HEK293 (cell line): ENCODE results near the gene CAVIN3.
A peak's percentile ranks its signal among the peaks of the same experiment; 100 is the strongest.

Experiments used
- CTCF ChIA-PET: fragments of 350-600 bp; formaldehyde crosslinking; extraction: SDS; loops from one replicate; lab custom pipeline; 2021; ENCODE audit warnings: antibody characterized with exemption; lab: Yijun Ruan, JAX
- POLR2A ChIA-PET: fragments of 300-600 bp; formaldehyde crosslinking; extraction: SDS; loops from one replicate; lab custom pipeline; 2020; ENCODE audit warnings: antibody characterized with exemption, inconsistent platforms; lab: Yijun Ruan, JAX
- H3K27ac ChIP-seq: fragments of 200-500 bp; sonication (Bioruptor generic); 2 replicates; pipeline ENCODE4 v1.5.1; 2014; ENCODE audit warnings: low read depth, low read length, control low read depth, inconsistent platforms; ENCODE audit errors: extremely low read depth
- H3K36me3 ChIP-seq, 2 experiments: fragments of 200-500 bp in 1 of 2; sonication (Bioruptor generic) in 1 of 2; 1 replicate in 1 of 2; 2 replicates in 1 of 2; pipeline ENCODE4 v1.5.1; 2014 to 2017; ENCODE audit warnings: inconsistent platforms in 2 of 2, low read length in 2 of 2; ENCODE audit not compliant: control insufficient read depth in 2 of 2, insufficient read depth in 1 of 2
- H3K4me1 ChIP-seq: fragments of 200-500 bp; sonication (Bioruptor generic); 2 replicates; pipeline ENCODE4 v1.5.1; 2014; ENCODE audit warnings: mild to moderate bottlenecking, low read length, inconsistent platforms; ENCODE audit not compliant: control insufficient read depth, insufficient read depth
- H3K4me3 ChIP-seq: 2 replicates; pipeline ENCODE4 v1.5.1; 2011; ENCODE audit warnings: low read depth, mild to moderate bottlenecking, control low read depth, low read length, moderate library complexity
- H3K9me3 ChIP-seq: fragments of 200-500 bp; sonication (Bioruptor generic); 2 replicates; pipeline ENCODE4 v1.5.1; 2014; ENCODE audit warnings: low read depth, low read length, inconsistent platforms; ENCODE audit not compliant: control insufficient read depth, insufficient read depth
- KLF1 ChIP-seq: fragments of 450-650 bp; formaldehyde crosslinking; IDR thresholded peaks from 2 replicates; pipeline ENCODE4 v1.5.1; 2016; ENCODE audit warnings: missing biosample characterization, missing genetic modification characterization
- SCRT1 ChIP-seq: fragments of 450-650 bp; formaldehyde crosslinking; IDR thresholded peaks from 2 replicates; pipeline ENCODE4 v1.5.1; 2016; ENCODE audit warnings: missing biosample characterization, missing genetic modification characterization, borderline replicate concordance
- ZNF174 ChIP-seq: fragments of 450-650 bp; formaldehyde crosslinking; IDR thresholded peaks from 2 replicates; pipeline ENCODE4 v1.5.0; 2017; ENCODE audit warnings: missing biosample characterization, mild to moderate bottlenecking, missing genetic modification characterization
- ZNF19 ChIP-seq: fragments of 450-650 bp; formaldehyde crosslinking; IDR thresholded peaks from 2 replicates; pipeline ENCODE4; 2016; ENCODE audit warnings: missing biosample characterization, missing genetic modification characterization, low read depth
- ZNF274 ChIP-seq, 2 experiments: fragments of 200-500 bp in 1 of 2; fragments of 450-650 bp in 1 of 2; sonication (Bioruptor generic) in 1 of 2; formaldehyde crosslinking in 1 of 2; IDR thresholded peaks; 2 replicates each; pipeline versions ENCODE4 v1.5.1 to v1.6.1; 2014 to 2016; ENCODE audit warnings: borderline replicate concordance in 1 of 2, inconsistent platforms in 1 of 2, low read length in 1 of 2, missing biosample characterization in 1 of 2, missing genetic modification characterization in 1 of 2
- ZNF324 ChIP-seq: fragments of 450-650 bp; formaldehyde crosslinking; IDR thresholded peaks from 2 replicates; pipeline ENCODE4 v1.5.1; 2016; ENCODE audit warnings: missing biosample characterization, missing genetic modification characterization
- ZNF701 ChIP-seq: fragments of 450-650 bp; formaldehyde crosslinking; IDR thresholded peaks from 2 replicates; pipeline ENCODE4 v1.5.1; 2016; ENCODE audit warnings: missing biosample characterization, missing genetic modification characterization
- ZNF707 ChIP-seq: fragments of 450-650 bp; formaldehyde crosslinking; IDR thresholded peaks from 2 replicates; pipeline ENCODE4 v1.5.1; 2016; ENCODE audit warnings: missing biosample characterization, missing genetic modification characterization
- TF ChIP-seq, protein P1 (sequence below): fragments of 450-650 bp; formaldehyde crosslinking; IDR thresholded peaks from 2 replicates; pipeline ENCODE4 v1.5.1; 2016; ENCODE audit warnings: missing biosample characterization, missing genetic modification characterization
- TF ChIP-seq, protein P2 (sequence below): fragments of 450-650 bp; formaldehyde crosslinking; IDR thresholded peaks from 2 replicates; pipeline ENCODE4 v1.5.1; 2016; ENCODE audit warnings: missing biosample characterization, missing genetic modification characterization, borderline replicate concordance
- TF ChIP-seq, protein P3 (sequence below): fragments of 450-650 bp; formaldehyde crosslinking; IDR thresholded peaks from 2 replicates; pipeline ENCODE4 v1.5.1; 2017; ENCODE audit warnings: missing biosample characterization, missing genetic modification characterization
- TF ChIP-seq, protein P4 (sequence below): fragments of 450-650 bp; formaldehyde crosslinking; IDR thresholded peaks from 2 replicates; pipeline ENCODE4 v1.5.1; 2016; ENCODE audit warnings: missing biosample characterization, missing genetic modification characterization

The CAVIN3 gene

DNA sequence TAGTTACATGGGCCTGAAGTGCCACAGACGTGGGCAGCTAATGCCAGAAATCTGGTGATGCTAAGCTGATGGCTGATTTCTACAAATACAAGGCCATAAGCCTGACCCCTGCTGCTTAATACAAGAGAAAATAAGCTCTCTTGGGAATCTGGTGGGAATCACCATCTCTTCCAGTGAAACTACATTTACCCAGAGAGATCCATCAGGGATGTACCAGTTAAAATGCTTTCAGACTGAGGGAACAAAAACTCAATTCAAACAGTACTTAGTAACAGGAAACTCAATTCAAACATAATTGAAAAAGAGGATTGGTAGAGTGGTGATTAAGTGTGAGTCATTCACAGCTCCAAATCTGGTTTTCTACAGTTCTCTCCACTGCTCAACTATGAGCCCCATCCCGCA is 1.7 kb upstream of the CAVIN3 start:
- TF ChIP-seq, protein P1, sequence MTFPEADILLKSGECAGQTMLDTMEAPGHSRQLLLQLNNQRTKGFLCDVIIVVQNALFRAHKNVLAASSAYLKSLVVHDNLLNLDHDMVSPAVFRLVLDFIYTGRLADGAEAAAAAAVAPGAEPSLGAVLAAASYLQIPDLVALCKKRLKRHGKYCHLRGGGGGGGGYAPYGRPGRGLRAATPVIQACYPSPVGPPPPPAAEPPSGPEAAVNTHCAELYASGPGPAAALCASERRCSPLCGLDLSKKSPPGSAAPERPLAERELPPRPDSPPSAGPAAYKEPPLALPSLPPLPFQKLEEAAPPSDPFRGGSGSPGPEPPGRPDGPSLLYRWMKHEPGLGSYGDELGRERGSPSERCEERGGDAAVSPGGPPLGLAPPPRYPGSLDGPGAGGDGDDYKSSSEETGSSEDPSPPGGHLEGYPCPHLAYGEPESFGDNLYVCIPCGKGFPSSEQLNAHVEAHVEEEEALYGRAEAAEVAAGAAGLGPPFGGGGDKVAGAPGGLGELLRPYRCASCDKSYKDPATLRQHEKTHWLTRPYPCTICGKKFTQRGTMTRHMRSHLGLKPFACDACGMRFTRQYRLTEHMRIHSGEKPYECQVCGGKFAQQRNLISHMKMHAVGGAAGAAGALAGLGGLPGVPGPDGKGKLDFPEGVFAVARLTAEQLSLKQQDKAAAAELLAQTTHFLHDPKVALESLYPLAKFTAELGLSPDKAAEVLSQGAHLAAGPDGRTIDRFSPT (tag by site-specific recombination) = no peak
- TF ChIP-seq, protein P2, sequence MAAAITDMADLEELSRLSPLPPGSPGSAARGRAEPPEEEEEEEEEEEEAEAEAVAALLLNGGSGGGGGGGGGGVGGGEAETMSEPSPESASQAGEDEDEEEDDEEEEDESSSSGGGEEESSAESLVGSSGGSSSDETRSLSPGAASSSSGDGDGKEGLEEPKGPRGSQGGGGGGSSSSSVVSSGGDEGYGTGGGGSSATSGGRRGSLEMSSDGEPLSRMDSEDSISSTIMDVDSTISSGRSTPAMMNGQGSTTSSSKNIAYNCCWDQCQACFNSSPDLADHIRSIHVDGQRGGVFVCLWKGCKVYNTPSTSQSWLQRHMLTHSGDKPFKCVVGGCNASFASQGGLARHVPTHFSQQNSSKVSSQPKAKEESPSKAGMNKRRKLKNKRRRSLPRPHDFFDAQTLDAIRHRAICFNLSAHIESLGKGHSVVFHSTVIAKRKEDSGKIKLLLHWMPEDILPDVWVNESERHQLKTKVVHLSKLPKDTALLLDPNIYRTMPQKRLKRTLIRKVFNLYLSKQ (tag by site-specific recombination) = no peak
- TF ChIP-seq, protein P3, sequence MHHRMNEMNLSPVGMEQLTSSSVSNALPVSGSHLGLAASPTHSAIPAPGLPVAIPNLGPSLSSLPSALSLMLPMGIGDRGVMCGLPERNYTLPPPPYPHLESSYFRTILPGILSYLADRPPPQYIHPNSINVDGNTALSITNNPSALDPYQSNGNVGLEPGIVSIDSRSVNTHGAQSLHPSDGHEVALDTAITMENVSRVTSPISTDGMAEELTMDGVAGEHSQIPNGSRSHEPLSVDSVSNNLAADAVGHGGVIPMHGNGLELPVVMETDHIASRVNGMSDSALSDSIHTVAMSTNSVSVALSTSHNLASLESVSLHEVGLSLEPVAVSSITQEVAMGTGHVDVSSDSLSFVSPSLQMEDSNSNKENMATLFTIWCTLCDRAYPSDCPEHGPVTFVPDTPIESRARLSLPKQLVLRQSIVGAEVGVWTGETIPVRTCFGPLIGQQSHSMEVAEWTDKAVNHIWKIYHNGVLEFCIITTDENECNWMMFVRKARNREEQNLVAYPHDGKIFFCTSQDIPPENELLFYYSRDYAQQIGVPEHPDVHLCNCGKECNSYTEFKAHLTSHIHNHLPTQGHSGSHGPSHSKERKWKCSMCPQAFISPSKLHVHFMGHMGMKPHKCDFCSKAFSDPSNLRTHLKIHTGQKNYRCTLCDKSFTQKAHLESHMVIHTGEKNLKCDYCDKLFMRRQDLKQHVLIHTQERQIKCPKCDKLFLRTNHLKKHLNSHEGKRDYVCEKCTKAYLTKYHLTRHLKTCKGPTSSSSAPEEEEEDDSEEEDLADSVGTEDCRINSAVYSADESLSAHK (tag by site-specific recombination) = no peak
- TF ChIP-seq, protein P4, sequence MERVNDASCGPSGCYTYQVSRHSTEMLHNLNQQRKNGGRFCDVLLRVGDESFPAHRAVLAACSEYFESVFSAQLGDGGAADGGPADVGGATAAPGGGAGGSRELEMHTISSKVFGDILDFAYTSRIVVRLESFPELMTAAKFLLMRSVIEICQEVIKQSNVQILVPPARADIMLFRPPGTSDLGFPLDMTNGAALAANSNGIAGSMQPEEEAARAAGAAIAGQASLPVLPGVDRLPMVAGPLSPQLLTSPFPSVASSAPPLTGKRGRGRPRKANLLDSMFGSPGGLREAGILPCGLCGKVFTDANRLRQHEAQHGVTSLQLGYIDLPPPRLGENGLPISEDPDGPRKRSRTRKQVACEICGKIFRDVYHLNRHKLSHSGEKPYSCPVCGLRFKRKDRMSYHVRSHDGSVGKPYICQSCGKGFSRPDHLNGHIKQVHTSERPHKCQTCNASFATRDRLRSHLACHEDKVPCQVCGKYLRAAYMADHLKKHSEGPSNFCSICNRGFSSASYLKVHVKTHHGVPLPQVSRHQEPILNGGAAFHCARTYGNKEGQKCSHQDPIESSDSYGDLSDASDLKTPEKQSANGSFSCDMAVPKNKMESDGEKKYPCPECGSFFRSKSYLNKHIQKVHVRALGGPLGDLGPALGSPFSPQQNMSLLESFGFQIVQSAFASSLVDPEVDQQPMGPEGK (tag by site-specific recombination) = no peak
- TF ChIP-seq ZNF274 (IDR thresholded peaks at IDR 0.05; ENCODE audit: low read length) (no peak), ZNF274 (tag by site-specific recombination; IDR thresholded peaks at IDR 0.05; ENCODE audit: borderline replicate concordance) (no peak), ZNF324 (tag by site-specific recombination) (no peak)
- no peak overlapping the region for H3K4me3 ChIP-seq
- no peaks in the 10 kb centered on the region for H3K9me3 ChIP-seq
- H3K27ac ChIP-seq = no peak overlapping the region
- no peaks in the 10 kb centered on the region for H3K4me1 ChIP-seq
- POLR2A ChIA-PET = interaction anchor here (0.6 kb wide), 1 partner anchor 59 kb away, joined by 3 read pairs; no protein-coding TSS in a partner anchor
- H3K36me3 ChIP-seq = no peaks in the 10 kb centered on the region
- CTCF ChIA-PET = interaction anchor here (0.7 to 2.0 kb wide), 5 partner anchors 23 to 71 kb away, joined by 3 to 6 read pairs (median 4); no protein-coding TSS in a partner anchor

DNA sequence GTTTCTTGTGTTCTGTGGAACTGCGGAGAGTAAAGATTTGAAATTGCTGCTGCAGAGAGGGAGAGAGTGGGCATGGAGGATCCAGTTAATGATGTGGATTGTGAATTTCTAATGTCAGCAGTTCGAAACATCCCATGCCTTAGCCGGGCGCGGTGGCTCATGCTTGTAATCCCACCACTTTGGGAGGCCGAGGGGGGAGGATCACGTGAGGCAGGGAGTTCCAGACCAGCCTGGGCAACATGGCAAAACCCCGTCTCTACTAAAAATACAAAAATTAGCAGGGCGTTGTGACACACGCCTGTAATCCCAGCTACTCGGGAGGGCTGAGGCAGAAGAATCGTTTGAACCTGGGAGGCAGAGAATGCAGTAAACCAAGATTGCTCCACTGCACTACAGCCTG is 1.1 kb upstream of the CAVIN3 start:
- POLR2A ChIA-PET = interaction anchor here (0.6 kb wide), 1 partner anchor 58 kb away, joined by 3 read pairs; no protein-coding TSS in a partner anchor
- Histone ChIP-seq H3K9me3 (no peaks in the 10 kb centered on the region), H3K4me3 (no peak overlapping the region)
- TF ChIP-seq ZNF19 (tag by site-specific recombination) = no peak
- no peak for TF ChIP-seq ZNF707
- TF ChIP-seq, all 188 proteins: peak for 0
- H3K27ac ChIP-seq = no peak overlapping the region
- H3K36me3 ChIP-seq = no peaks in the 10 kb centered on the region
- CTCF ChIA-PET = interaction anchor here (0.7 to 1.7 kb wide), 3 partner anchors 23 to 70 kb away, joined by 3 to 6 read pairs (median 3); no protein-coding TSS in a partner anchor
- H3K4me1 ChIP-seq = no peaks in the 10 kb centered on the region

DNA sequence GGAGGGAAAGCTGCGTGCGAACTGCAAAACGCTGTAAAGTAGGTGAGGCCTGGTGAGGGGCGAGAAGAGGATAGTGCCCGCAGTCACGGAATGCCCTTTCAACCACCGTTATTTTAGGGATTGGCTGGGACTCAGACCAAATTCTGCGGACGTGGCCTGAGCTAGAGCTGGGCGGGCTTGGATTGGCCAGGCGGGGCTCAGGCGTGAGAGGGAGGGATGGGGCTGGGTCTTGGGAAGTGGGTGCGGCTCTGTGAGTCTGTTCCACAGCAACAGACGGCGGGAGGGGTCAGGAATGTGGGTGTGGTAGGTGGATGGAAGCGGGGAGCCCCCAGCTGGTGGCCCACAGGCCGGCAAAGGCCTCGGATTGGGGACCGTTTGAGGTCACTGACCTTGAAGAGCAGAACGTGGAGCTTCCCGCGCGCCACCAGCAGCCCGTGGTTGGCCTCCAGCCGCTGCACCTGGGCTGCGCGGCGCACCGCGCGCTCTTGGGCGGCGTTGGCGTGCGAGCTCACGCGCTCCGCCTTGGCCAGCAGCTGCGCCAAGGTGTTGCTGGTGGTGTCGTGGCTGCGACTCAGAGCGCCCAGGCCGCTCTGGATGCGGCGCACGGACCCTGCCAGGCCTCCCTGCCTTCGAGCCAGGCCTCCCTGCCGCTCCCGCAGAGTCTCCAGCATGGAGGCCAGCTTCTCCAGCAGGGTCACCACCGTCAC is 444 bp downstream of the CAVIN3 start:
- H3K4me1 ChIP-seq = no peaks in the 10 kb centered on the region
- no peak overlapping the region; the same call in 1 of the 2 replicates for H3K4me3 ChIP-seq
- no peak for TF ChIP-seq SCRT1 (tag by site-specific recombination)
- no peak for TF ChIP-seq ZNF701 (tag by site-specific recombination)
- peak; percentile 87 for TF ChIP-seq KLF1 (tag by site-specific recombination)
- no peak for TF ChIP-seq ZNF174
- H3K27ac ChIP-seq = no peak overlapping the region
- CTCF ChIA-PET = interaction anchor here (0.8 to 7.3 kb wide), 2 partner anchors 34 to 69 kb away, joined by 4 to 113 read pairs; no protein-coding TSS in a partner anchor
- no peaks in the 10 kb centered on the region for H3K9me3 ChIP-seq
- POLR2A ChIA-PET = no interaction called here
- H3K36me3 ChIP-seq = no peaks in the 10 kb centered on the region
